Activated CD4-positive, alpha-beta memory T cell treated with anti-CD3 and anti-CD28 coated beads for 36 hours (primary cell): ENCODE results near the gene ZNF253. TPM values are rescaled to one million over a fixed set of nuclear protein-coding genes. Genes with fewer than 3 reads are reported as not detected.
"Not testable (repeated sequence)": the region's sequence is repeated elsewhere in the genome, so short reads cannot be mapped to it uniquely, and the experiment has no call there.

Experiments
- CTCF ChIA-PET: fragments of 350-600 bp; sonication (Branson Sonifier 250); formaldehyde crosslinking; loops from one replicate; lab custom pipeline; 2021; ENCODE audit warnings: antibody characterized with exemption, inconsistent platforms; lab: Charles Lee
- POLR2A ChIA-PET: fragments of 350-600 bp; sonication (Branson Sonifier 250); formaldehyde crosslinking; loops from one replicate; lab custom pipeline; 2021; ENCODE audit warnings: antibody characterized with exemption; lab: Charles Lee
- DNase-seq: peaks from one replicate; pipeline ENCODE4 v3.0.0-alpha.2; 2020
- H3K27ac Mint-ChIP-seq: one replicate; pipeline ENCODE4 v1.8.0; 2021; ENCODE audit warnings: mixed read lengths
- H3K27me3 Mint-ChIP-seq: one replicate; pipeline ENCODE4 v1.8.0; 2021; ENCODE audit warnings: mixed read lengths
- H3K36me3 Mint-ChIP-seq: one replicate; pipeline ENCODE4 v1.8.0; 2021; ENCODE audit warnings: mixed read lengths
- H3K4me1 Mint-ChIP-seq: one replicate; pipeline ENCODE4 v1.8.0; 2021; ENCODE audit warnings: low read depth, mixed read lengths
- H3K4me3 Mint-ChIP-seq: one replicate; pipeline ENCODE4 v1.8.0; 2021; ENCODE audit warnings: mild to moderate bottlenecking, mixed read lengths
- H3K9me3 Mint-ChIP-seq: one replicate; pipeline ENCODE4 v1.8.0; 2021; ENCODE audit warnings: mixed read lengths
- intact Hi-C: fragments of 100-400 bp; cut with micrococcal nuclease; formaldehyde crosslinking; loops from one replicate; pipeline ENCODE4 v1.15.1; 2023
- total RNA-seq, 2 experiments: library from RNA; stranded (reverse); gene quantifications; one replicate each; pipeline ENCODE4 v1.2.3, GENCODE V29; 2021

The ZNF253 gene
- total RNA-seq, result 10 to 100 TPM; 11.0 to 12.9 TPM

- Mint-ChIP-seq H3K9me3 (no peaks in the 10 kb centered on the region), H3K4me3 (peak within 1 kb of the TSS; percentile 99), H3K4me1 (peaks cover 19% of the 10 kb centered on the region), H3K27me3 (no peaks in the 10 kb centered on the region), H3K36me3 (peaks cover 1% of the 10 kb centered on the region), H3K27ac (peak within 1 kb of the TSS; percentile 98)
- ChIA-PET POLR2A (interaction anchor here (0.6 to 3.7 kb wide), 17 partner anchors 9 to 274 kb away, joined by 3 to 49 read pairs (median 4); partner anchors contain the start of genes ZNF101, ZNF14, ZNF506 and ZNF93), CTCF (interaction anchor here (0.6 to 1.4 kb wide), 6 partner anchors 9 to 90 kb away, joined by 3 to 7 read pairs (median 3); partner anchors contain the start of genes ZNF506 and ZNF93)
- intact Hi-C loops, result loop anchor here (1.0 to 5.0 kb wide), 6 partner anchors 34 to 198 kb away; partner anchors contain the start of genes ZNF101, ZNF14, ZNF506 and ZNF682
- peak; percentile 98 for DNase-seq
These were observed at the start of gene ZNF253 for GRCh38 chr19:19865750-19866610. ZNF253 (plus strand) TSS chr19:19865882; CDS start chr19:19865997, 115 bp downstream.

DNA sequence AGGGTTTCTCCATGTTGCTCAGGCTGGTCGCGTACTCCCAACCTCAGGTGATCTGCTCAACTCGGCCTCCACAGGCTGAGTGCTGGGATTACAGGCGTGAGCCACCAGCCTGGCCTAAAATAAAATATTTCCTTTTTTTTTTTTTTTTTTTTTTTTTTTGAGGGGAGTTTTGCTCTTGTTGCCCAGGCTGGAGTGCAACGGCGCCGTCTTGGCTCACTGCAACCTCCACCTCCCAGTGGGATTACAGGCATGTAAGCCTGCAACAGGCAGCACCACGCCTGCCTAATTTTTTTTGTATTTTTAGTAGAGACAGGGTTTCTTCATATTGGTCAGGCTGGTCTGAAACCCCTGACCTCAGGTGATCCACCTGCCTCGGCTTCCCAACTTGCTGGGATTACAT, 49.0 kb upstream of the ZNF253 start:
- intact Hi-C loops, result loop anchor here (1.0 to 2.0 kb wide), 5 partner anchors 14 to 218 kb away; partner anchors contain the start of genes ZNF101 and ZNF93
- POLR2A ChIA-PET, result interaction anchor here (1.1 to 1.5 kb wide), 2 partner anchors 49 to 148 kb away, joined by 4 to 5 read pairs; partner anchors contain the start of genes ZNF101 and ZNF253
- peaks cover 67% of the 10 kb centered on the region for H3K4me1 Mint-ChIP-seq
- H3K36me3 Mint-ChIP-seq, result peaks cover 78% of the 10 kb centered on the region
- H3K27me3 Mint-ChIP-seq, result no peaks in the 10 kb centered on the region
- no peak for DNase-seq
- peak overlapping the region; percentile 52 for H3K4me3 Mint-ChIP-seq
- CTCF ChIA-PET, result interaction anchor here (1.9 kb wide), 1 partner anchor 84 kb away, joined by 5 read pairs; the partner anchor contains the start of gene ZNF14
- H3K27ac Mint-ChIP-seq, result peak overlapping the region; percentile 98
- H3K9me3 Mint-ChIP-seq, result peaks cover 25% of the 10 kb centered on the region

GRCh38 chr19:19817357-19817756, 48.3 kb upstream of the ZNF253 start:
- ChIA-PET POLR2A (interaction anchor here (0.5 to 1.5 kb wide), 4 partner anchors 48 to 833 kb away, joined by 3 to 5 read pairs (median 4); partner anchors contain the start of genes ZNF101 and ZNF253), CTCF (interaction anchor here (1.9 kb wide), 1 partner anchor 85 kb away, joined by 5 read pairs; the partner anchor contains the start of gene ZNF14)
- Mint-ChIP-seq H3K4me3 (peak overlapping the region; percentile 52), H3K27me3 (no peaks in the 10 kb centered on the region), H3K27ac (peak overlapping the region; percentile 98), H3K4me1 (peaks cover 60% of the 10 kb centered on the region), H3K36me3 (peaks cover 71% of the 10 kb centered on the region), H3K9me3 (peaks cover 25% of the 10 kb centered on the region)
- intact Hi-C loops, result loop anchor here (1.0 to 2.0 kb wide), 5 partner anchors 15 to 219 kb away; partner anchors contain the start of genes ZNF101 and ZNF93
- peak; percentile 85 for DNase-seq

- peaks cover 26% of the 10 kb centered on the region for H3K9me3 Mint-ChIP-seq
- intact Hi-C loops, result loop anchor here (1.0 to 5.0 kb wide), 7 partner anchors 44 to 956 kb away; partner anchors contain the start of genes ZNF101, ZNF14, ZNF253 and ZNF66
- ChIA-PET POLR2A (interaction anchor here (0.5 to 3.5 kb wide), 16 partner anchors 10 to 1685 kb away, joined by 3 to 49 read pairs (median 8); partner anchors contain the start of genes ATP13A1, ZNF101, ZNF14 and ZNF253), CTCF (interaction anchor here (2.1 kb wide), 1 partner anchor 80 kb away, joined by 4 read pairs; the partner anchor contains the start of gene ZNF93)
- no peaks in the 10 kb centered on the region for H3K27me3 Mint-ChIP-seq
- DNase-seq, result peak; percentile 41
- H3K27ac Mint-ChIP-seq, result peak overlapping the region; percentile 97
- peaks cover 47% of the 10 kb centered on the region for H3K36me3 Mint-ChIP-seq
- peaks cover 41% of the 10 kb centered on the region for H3K4me1 Mint-ChIP-seq
- peak overlapping the region; percentile 97 for H3K4me3 Mint-ChIP-seq
These were observed 44.8 kb upstream of the ZNF253 start for GRCh38 chr19:19820774-19821320.

- Mint-ChIP-seq H3K27me3 (no peaks in the 10 kb centered on the region), H3K36me3 (peaks cover 45% of the 10 kb centered on the region), H3K4me3 (peak within 1 kb of the TSS; percentile 97), H3K9me3 (peaks cover 30% of the 10 kb centered on the region), H3K4me1 (peaks cover 39% of the 10 kb centered on the region), H3K27ac (peak within 1 kb of the TSS; percentile 97)
- DNase-seq, result peak; percentile 99
- intact Hi-C loops, result loop anchor here (1.0 to 5.0 kb wide), 7 partner anchors 44 to 956 kb away; partner anchors contain the start of genes ZNF101, ZNF14, ZNF253 and ZNF66
- ChIA-PET POLR2A (interaction anchor here (0.5 to 3.5 kb wide), 21 partner anchors 10 to 1684 kb away, joined by 3 to 49 read pairs (median 5); partner anchors contain the start of genes ATP13A1, GATAD2A, ZNF101 and ZNF14), CTCF (interaction anchor here (0.8 to 2.1 kb wide), 5 partner anchors 44 to 159 kb away, joined by 3 to 4 read pairs (median 3); partner anchors contain the start of genes ZNF253 and ZNF93)
These were observed 44.2 kb upstream of the ZNF253 start, which contains the start of gene ZNF506 for GRCh38 chr19:19821366-19821951. ZNF506 (minus strand) TSS chr19:19821750; CDS start chr19:19821603, 147 bp downstream.

GRCh38 chr19:19821976-19822375, 43.7 kb upstream of the ZNF253 start:
- DNase-seq, result not testable (repeated sequence)
- peaks cover 36% of the 10 kb centered on the region for H3K4me1 Mint-ChIP-seq

DNA sequence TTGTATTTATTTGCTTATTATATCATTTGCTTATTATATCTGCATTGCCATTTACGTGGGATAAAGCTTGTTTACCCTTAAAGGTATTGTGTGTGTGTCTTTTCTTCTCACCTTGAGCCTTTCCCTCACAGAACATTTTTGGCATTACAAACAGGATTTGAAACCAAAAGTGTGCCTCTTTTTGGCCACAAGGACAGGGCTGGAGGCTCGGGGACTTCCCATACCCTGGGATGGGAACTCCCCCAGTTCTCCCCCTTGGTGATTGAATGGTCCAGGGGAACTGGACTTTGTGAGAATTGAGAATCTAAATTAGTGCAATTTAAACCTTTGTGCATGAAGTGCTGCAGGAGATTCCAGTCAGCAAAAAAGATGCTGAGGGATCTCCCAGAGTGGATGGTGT, 41.8 kb upstream of the ZNF253 start:
- Mint-ChIP-seq H3K27ac (no peak overlapping the region), H3K9me3 (peaks cover 50% of the 10 kb centered on the region), H3K36me3 (peaks cover 45% of the 10 kb centered on the region)

More at GRCh38 chr19:19821976-19822375, 43.7 kb upstream of the ZNF253 start:
- intact Hi-C loops, result loop anchor here (1.0 to 5.0 kb wide), 7 partner anchors 43 to 955 kb away; partner anchors contain the start of genes ZNF101, ZNF14, ZNF253 and ZNF66
- ChIA-PET POLR2A (interaction anchor here (0.6 to 3.5 kb wide), 18 partner anchors 11 to 417 kb away, joined by 3 to 49 read pairs (median 8); partner anchors contain the start of genes ATP13A1, GATAD2A, ZNF101 and ZNF14), CTCF (interaction anchor here (0.8 to 2.1 kb wide), 5 partner anchors 44 to 160 kb away, joined by 3 to 4 read pairs (median 3); partner anchors contain the start of genes ZNF253 and ZNF93)
- peaks cover 48% of the 10 kb centered on the region for H3K36me3 Mint-ChIP-seq
- H3K27ac Mint-ChIP-seq, result peak overlapping the region; percentile 97
- H3K27me3 Mint-ChIP-seq, result not testable (repeated sequence)
- H3K4me3 Mint-ChIP-seq, result peak overlapping the region; percentile 97
- peaks cover 35% of the 10 kb centered on the region for H3K9me3 Mint-ChIP-seq

GRCh38 chr19:19826875-19827274, 38.8 kb upstream of the ZNF253 start:
- Mint-ChIP-seq H3K27ac (no peak overlapping the region), H3K36me3 (peaks cover 38% of the 10 kb centered on the region), H3K4me3 (no peak overlapping the region), H3K4me1 (peaks cover 3% of the 10 kb centered on the region), H3K9me3 (peaks cover 69% of the 10 kb centered on the region), H3K27me3 (no peaks in the 10 kb centered on the region)
- ChIA-PET POLR2A (no interaction called here), CTCF (no interaction called here)
- no peak for DNase-seq
- intact Hi-C loops, result no loop called here

More for the DNA sequence above, 41.8 kb upstream of the ZNF253 start:
- intact Hi-C loops, result loop anchor here (5.0 kb wide), 1 partner anchor 953 kb away; the partner anchor contains the start of gene ZNF66
- ChIA-PET POLR2A (no interaction called here), CTCF (no interaction called here)
- Mint-ChIP-seq H3K4me3 (no peak overlapping the region), H3K27me3 (no peaks in the 10 kb centered on the region), H3K4me1 (peaks cover 21% of the 10 kb centered on the region)
- DNase-seq, result no peak

- Mint-ChIP-seq H3K27me3 (no peaks in the 10 kb centered on the region), H3K4me3 (no peak overlapping the region), H3K27ac (no peak overlapping the region), H3K9me3 (peaks cover 56% of the 10 kb centered on the region), H3K4me1 (no peaks in the 10 kb centered on the region), H3K36me3 (peaks cover 26% of the 10 kb centered on the region)
- POLR2A ChIA-PET, result no interaction called here
- CTCF ChIA-PET, result no interaction called here
- intact Hi-C loops, result no loop called here
- no peak for DNase-seq
These were observed 30.1 kb upstream of the ZNF253 start for GRCh38 chr19:19835560-19836038.

DNA sequence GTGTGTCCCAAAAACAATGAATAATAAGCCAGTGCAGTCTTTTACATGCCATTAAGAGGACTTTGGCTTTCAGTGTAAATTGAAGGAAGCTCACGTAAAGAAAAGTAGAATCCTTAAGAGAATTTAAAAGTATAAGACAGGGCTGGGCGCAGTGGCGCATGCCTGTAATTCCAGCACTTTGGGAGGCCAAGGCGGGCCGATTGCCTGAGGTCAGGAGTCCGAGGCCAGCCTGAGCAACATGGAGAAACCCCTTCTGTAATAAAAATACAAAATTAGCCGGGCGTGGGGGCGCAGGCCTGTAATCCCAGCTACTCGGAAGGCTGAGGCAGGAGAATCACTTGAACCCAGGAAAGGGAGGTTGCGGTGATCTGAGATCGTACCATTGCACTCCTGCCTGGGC, 17.9 kb upstream of the ZNF253 start:
- peaks cover 5% of the 10 kb centered on the region for H3K36me3 Mint-ChIP-seq
- DNase-seq, result no peak
- POLR2A ChIA-PET, result no interaction called here
- H3K4me3 Mint-ChIP-seq, result no peak overlapping the region
- H3K9me3 Mint-ChIP-seq, result peaks cover 6% of the 10 kb centered on the region
- intact Hi-C loops, result no loop called here
- no peaks in the 10 kb centered on the region for H3K27me3 Mint-ChIP-seq
- no peak overlapping the region for H3K27ac Mint-ChIP-seq
- no peaks in the 10 kb centered on the region for H3K4me1 Mint-ChIP-seq
- CTCF ChIA-PET, result no interaction called here
